HG03135 (cell line): ENCODE data around the gene GNAZ.
"Not testable (repeated sequence)": the region's sequence is repeated elsewhere in the genome, so short reads cannot be mapped to it uniquely, and the experiment has no call there.

Source experiments
- ATAC-seq: cut with Tn5 transposase; IDR thresholded peaks from one replicate; pipeline ENCODE4 v1.9.1; 2021; ENCODE audit warnings: mild to moderate bottlenecking, moderate library complexity; ENCODE audit not compliant: unreplicated experiment

Gene GNAZ

DNA sequence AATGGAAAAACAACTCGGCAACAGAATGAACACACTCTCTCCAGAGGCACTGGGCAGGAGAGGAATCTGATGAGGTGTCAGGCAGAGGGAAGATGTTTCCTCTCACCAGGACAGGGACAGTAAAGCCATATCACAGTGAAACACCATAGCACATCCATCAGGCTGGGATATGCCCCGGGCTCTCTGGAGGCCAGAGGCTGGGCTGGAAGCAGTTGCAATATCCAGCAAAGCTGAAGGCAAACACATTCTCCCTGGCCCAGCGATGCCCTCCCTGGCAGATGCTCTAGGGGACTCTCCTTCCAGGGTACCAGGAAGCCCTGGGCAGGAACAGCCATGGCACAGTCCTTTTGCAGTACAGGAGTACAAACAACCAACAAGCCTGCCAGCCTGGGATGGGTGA lies 60.4 kb downstream of the GNAZ start:
- ATAC-seq = no peak

DNA sequence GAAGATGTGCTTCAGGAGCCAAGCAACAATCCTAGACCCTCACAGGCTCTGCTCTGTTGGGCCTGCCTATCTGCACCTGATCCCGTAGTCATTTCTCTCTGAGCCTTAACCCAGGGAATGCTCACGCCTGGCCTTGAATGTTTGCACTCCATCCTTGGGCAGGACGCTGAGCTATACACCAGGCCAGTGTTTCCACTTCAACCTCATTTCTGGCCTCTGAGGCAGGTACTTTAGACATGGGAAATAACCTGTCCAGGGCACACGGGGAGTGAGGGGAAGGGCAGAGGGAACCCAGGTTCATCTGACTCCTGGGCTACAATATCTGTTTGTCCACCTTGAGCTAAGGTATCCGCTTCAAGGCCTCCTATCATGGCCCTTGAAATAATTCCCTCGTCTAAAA lies 61.6 kb downstream of the GNAZ start:
- no peak for ATAC-seq

DNA sequence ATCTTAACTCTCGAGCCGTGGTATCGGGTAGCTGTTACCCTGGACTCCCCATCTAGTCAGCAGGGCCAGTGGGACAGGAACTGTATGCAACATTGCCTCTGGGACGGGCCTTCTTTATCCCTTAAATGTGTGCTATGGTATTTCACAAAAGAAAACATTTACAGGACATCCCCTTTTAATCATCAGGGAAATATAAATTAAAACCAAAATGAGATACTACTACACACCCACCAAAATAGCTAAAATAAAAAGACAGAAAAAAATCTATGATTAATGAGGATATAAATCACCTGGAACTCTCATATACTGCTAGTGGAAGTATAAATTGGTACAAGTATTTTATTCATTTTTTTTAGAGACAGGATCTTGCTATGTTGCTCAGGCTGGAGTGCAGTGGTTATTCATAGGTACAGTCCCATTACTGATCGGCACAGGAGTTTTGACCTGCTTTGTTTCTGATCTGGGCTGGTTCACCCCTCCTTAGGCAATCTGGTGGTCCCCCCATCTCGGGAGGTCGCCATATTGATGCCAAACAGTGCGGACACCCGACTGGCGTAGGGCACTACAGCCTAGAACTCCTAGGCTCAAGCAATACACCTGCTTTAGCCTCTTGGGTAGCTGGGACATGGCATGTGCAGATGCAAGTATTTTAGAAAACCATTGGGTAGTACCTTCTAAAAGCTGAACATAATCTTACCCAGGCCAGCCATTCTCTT lies 62.2 kb downstream of the GNAZ start:
- no peak for ATAC-seq

DNA sequence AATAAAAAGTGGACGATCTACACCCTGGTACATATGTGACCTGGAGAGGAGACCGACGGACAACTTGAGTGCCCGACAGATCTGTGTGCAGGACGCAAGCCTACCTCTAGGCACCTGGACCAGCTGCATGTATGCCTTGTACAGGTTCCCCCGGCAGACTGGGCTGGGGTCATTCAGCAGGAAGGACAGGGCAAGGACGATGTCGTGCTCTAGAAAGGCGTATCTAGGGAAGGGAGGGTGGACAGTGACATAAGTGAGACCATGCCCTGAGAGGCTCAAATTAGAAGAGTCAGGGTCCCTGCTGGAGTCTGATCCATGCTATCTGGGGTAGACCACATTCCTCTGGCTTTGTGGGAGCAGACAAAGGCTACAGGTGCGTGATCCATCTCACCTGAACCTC lies 63.6 kb downstream of the GNAZ start:
- ATAC-seq = no peak

DNA sequence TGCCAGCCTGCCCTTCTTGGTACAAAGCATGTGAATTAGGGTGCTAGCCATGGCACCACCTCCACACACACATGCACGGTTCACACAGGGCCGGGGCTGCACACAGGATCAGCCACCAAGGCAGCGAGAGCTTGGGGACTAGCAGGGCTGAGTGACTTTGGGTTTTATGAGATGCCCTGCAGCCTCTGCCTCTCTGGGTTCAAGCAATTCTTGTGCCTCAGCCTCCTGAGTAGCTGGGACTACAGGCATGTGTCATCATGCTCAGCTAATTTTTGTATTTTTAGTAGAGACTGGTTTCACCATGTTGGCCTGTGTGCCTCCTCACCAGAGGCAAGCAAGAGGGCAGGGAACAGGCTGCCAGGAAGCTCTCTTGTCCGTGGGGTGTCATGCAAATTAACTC lies 66.7 kb downstream of the GNAZ start:
- ATAC-seq = not testable (repeated sequence)

DNA sequence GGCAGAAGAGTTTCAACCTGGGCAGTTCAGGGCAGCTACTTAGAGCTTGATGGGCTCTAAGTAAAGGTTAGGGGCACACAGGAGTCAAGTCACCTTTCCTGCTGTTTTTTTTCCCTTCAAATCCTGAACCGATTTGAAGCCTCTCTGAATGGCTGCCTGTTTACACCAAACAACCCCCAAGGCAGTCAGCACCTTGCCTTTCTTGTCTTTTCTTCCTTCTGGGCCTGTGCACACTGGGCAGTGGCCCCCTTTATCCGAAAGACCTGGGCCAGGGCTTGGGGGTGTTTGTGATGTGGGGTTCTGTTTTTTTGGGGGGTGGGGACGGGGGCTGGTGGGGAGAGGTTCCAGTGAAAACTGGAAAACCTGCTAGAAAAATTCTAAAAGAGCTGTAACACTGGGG lies 67.1 kb downstream of the GNAZ start:
- ATAC-seq = no peak

DNA sequence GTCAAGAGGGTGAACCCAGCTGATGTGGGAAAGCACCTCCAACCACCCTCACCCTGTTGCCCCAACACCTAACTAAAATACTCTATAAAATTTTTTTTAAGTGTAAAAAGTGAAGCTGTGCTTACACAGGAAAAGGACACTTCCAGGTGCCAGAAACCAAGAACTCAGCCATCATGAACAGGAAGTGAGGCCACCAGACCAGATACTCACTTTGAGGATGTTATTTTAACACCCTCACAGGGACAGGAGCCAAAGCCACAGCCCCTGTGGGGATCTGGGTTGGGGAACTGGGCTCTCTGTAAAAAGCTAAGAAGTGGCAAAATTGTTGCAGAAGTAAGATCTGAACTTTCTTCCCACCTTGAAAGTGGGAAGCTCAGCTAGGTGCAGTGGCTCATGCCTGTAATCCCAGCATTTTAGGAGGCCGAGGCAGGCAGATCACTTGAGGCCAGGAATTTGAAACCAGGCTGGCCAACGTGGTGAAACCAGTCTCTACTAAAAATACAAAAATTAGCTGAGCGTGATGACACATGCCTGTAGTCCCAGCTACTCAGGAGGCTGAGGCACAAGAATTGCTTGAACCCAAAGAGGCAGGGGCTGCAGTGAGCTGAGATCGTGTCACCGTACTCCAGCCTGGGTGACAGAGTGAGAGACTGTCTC lies 67.7 kb downstream of the GNAZ start:
- ATAC-seq = no peak

DNA sequence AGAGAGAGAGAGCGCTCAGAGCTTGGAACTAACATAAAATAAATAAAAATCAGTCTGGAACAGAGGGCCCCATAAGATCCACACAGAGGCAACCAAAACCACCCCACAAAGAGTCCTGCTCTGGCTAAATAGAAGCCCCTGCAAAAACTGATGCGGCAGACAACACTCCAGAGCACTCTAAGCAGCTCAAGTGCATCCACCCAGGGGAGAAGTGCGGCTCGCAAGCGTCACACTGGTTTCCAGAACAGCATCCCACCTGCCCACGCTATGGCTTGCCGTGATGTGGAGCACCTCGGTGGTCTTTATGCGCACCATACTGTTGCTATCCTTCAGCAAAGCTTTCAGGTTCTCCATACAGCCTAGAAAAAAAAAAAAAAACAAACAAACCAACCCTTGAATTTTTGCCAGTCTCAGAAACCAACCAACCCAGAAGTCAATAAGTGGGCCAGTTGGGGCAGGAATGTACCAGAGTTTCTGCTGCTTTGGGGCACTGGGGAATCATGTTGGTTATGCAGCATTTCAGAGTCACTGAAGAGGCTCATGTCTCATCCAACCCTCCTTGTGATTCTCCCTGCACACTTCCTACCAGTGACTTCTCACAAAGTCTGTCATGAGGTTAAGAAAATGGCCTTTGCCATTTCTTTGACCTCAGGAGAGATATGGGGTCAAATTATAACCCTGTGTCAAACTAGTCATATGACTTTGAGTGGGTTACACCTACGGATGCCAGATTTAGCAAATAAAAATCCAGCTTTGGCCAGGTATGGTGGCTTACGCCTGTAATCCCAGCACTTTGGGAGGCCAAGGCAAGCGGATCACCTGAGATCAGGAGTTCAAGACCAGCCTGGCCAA lies 68.5 kb downstream of the GNAZ start:
- no peak for ATAC-seq

DNA sequence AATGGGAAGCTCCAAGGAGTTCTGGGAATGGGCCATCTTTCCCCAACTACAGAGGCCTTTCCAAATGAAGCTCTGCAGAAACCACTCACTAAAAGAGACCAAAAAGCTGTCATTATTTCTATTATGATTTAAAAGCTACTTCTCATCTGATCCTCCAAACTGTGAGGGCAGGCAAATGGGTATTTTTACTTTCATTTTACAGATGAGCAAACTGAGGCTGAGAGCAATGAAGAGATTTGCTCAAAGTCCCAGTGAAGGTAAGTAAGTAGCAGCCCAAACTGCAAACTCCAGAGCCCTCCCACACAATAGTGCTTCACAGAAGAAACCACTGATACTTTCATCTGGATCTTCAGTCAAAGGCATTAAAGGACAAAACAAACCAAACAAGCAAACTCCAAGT lies 70.1 kb downstream of the GNAZ start:
- ATAC-seq = no peak

DNA sequence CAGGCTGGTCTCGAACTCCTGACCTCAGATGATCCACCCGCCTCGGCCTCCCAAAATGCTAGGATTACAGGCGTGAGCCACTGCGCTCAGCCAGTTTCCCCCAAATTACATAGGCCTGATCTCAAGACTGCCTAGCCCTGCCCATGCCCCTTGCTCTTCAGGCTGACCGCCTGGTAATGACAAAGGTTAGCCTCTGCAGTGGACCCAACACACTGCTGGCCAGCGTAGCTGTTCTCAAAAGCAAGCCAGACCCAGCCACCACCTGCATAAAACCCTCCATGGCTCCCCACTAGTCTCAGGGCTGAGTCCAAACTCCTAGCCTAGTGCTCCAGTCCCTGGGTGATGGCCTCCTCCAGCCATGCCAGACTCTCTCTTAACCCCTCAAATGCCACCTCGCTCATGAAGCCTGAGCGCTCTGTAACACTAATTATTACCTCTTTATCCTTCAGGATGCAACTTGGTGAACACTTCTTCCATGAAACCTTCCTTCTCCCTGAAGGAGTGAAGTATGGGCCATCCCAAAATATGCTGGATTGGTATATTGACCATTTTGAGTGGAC lies 72.3 kb downstream of the GNAZ start:
- ATAC-seq = no peak

DNA sequence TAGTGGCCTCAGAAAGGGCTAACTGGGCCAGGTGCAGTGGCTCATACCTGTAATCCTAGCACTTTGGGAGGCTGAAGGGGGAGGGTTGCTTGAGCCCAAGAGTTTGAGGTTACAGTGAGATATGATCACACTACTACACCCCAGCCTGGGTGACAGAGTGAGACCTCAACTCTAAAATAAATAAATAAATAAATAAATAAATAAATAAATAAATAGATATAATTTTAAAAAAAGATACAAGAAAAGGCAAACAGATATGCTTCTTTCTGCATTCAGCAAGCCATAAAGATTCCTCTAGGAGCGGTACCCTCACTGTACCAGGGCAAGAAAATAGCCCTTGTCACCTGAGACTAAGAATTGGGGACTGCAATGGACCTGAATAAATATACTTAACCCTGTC lies 72.8 kb downstream of the GNAZ start:
- ATAC-seq = no peak

DNA sequence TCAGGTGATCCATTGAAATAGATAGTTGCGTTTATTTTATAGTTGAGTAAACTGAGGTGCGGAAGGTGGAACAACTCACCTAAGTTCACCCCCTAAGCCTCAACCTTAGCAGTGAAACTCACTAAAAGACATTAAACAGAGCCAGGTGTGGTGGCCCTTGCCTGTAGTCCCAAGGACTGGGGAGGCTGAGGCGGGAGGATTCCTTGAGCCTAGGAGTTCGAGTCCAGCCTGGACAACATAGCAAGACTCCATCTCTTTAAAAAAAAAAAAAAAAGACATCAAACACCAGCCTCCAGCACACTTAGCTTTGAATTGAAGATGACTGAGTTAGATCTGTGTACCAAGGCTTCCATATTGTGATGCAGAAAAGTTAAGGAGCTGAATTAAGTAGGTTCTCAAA lies 74.1 kb downstream of the GNAZ start:
- no peak for ATAC-seq

DNA sequence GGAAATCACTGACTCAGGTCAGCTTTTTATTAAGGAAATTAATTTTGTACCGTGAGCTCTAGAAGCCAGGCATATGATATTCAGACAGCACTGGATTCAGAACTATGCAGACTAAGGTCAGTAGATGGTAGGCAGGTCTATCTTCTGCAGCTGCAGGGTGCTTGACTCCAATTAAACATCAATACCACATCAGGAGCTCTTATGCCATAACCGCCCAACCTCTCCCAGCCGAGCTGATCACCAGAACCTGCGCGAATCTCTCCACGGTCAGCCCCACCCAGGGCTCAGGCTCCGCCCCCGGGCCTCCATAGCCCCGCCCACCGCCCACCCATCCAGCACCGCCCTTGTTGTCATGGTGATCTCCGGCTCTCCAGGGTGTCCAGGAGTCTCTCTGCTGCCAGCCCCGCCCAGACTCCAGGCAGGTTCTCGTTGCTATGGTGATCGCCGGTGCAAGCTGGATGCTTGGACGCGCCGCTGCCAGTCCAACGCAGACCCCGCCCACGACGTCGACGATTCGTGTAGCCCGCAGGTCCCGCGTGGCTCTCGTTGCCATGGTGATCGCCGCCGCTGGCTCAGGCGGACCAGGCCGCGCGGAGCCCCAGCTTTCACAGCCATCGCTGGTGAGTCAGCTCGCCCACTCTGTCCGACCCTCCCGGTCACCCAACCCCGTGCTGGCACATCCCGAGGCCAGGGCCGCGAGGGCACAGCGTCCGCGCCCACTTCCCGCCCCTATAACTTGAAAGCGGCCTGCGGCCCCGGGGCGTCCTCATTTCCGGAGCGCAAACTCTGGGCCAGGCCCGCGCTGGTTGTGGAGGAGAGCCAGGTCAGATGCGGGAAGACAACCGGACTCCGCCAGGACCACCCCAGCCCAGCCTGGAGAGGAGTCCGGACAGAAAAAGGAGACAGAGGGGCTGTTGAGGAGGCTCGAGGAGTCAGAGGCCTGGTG lies 74.9 kb downstream of the GNAZ start, which contains the start of gene RAB36:
Gene RAB36 (plus strand): TSS at position 546 of the 946 bp plus-strand sequence. CDS start 1,140 bp downstream, outside the sequence.
- peak; percentile 39 for ATAC-seq

DNA sequence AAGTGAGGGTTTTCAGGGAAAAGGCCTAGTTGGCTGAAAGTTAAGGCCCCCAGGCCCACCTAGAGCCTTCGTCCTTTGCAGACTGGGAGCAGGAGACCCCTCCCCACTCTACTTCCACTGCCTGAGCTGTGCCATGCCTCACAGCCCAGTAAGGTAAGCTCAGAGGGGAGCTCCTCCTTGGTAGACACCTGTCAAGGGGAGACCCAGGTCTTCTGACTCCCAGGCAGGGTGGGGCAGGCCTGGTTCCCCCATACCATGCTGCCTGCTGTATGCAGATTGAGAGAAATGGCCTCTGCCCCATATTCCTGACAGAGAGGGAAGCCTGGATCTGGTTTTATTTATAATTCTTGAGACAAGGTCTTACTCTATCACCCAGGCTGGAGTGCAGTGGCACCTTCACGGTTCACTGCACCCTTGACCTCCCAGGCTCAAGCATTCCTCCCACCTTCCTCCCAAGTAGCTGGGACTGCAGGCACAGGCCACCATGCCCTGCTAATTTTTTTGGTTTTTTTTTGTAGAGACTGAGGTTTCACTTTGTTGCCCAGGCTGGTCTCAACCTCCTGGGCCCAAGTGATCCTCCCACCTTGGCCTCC lies 75.7 kb downstream of the GNAZ start:
- no peak for ATAC-seq

DNA sequence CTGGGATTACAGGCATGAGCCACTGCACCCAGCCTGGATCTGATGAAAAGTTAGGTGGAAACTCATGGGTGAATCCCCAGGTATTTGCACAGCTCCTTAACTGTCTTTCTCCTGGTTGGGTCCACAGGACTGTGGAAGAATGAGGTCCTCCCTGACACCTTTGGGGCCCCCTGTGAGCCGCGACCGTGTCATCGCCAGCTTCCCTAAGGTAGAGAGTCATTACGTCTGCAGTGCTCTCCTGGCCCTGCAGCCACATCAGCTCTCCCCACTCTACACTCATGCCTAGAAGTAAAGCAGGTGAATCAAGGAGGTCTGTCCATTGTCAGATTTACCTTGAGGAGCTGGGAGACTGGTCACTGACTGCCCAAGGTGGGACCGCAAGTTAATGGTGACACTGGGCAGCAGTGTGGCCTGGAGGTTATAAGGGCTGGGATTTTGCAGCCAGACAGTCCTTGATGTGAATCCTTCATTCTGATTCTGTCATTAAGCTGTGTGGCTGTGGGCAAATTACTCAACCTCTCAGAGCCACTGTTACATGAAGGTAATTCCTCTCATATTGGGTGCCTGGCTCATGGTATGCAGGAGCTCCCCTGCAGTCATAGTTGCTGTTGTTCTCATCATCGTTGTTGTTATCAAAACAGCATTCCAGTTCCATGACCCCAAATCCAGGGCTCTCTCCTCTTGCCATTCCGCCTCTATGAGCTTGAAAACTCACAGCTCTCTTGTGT lies 76.3 kb downstream of the GNAZ start:
- no peak for ATAC-seq

DNA sequence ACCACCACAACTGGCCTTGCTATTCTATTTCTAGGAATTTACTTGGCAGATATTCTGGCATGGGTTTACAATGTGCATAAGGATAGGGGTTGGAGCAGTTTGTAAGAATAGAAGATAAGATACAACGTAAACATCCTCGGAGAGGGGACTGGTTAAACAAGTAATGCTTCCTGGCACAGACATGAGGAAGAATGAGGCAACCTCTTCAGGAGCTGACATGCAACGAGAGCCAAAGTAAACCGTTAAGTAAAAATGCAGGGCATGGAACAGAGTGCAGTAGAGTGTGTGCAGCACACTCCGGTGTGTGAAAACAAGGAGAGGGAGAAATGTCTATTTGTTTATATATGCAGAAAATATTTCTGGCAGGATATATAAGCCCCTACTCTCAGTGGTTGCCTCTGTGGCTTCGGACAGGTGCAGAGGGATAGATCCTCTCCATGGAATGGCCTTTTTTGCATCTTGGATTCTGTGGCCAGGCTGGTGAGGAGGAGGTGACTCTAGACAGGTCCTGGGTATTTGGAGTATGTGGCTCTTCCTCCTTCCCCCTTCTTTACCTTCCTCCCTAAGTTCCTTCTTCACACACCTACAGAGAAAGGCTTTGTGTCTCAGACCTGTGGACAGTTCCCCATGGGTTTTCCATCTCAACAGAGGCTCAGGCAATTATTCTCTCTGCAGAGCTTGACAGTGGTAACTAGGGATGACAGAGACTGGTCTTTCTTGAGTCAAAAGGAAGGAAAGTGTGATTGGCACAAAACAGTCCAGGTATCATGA lies 77.5 kb downstream of the GNAZ start:
- no peak for ATAC-seq

DNA sequence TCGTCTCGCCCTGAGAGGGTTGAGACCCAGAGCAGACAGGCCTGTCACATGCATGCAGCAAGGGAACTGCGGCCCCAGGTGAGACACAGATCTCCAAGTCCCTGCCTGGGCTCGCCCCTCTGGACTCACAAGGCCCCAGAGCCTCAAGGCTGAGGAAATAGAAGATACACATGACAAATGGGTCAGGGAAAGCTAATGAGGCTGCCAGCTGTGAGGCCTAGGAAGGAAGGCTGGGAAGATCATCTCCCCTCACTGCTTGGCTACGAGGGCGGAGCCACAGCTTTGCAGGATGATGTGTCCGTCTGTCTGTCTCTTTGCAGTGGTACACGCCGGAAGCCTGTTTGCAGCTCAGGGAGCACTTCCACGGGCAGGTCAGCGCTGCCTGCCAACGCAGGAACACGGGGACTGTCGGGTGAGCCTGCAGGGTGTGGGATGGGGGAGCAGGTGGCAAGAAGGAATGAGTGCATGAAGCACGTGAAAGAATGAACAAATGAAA lies 79.5 kb downstream of the GNAZ start:
- ATAC-seq = no peak

DNA sequence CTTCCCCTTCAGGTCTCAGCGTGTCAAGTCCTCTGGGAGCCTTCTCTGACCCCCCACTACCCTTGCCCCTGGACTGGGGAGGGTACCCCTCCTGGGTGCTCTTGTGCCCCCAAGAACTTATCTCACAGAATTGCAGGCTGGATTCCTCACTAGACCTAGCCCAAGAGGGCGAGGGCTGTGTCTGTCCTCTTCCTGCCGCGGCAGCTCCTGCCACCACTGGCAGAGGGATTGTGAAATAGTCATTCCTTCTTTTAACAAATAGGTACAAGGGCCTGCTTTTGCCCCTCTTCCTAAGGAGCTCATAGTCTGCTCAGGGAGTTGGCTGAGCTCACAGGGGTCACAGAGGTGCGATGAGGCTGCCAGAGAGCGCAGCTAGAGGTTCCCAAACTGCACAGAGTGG lies 80.4 kb downstream of the GNAZ start:
- ATAC-seq = no peak
